Activated CD8-positive, alpha-beta memory T cell treated with anti-CD3 and anti-CD28 coated beads, Interleukin-2, amount 50 U/mL, for 24 hours (primary cell): ENCODE data around the gene TIGD1.

Experiments
- DNase-seq: peaks from one replicate; pipeline ENCODE4 v3.0.0-alpha.2; 2020; ENCODE audit errors: extremely low read depth

TIGD1 gene

DNA sequence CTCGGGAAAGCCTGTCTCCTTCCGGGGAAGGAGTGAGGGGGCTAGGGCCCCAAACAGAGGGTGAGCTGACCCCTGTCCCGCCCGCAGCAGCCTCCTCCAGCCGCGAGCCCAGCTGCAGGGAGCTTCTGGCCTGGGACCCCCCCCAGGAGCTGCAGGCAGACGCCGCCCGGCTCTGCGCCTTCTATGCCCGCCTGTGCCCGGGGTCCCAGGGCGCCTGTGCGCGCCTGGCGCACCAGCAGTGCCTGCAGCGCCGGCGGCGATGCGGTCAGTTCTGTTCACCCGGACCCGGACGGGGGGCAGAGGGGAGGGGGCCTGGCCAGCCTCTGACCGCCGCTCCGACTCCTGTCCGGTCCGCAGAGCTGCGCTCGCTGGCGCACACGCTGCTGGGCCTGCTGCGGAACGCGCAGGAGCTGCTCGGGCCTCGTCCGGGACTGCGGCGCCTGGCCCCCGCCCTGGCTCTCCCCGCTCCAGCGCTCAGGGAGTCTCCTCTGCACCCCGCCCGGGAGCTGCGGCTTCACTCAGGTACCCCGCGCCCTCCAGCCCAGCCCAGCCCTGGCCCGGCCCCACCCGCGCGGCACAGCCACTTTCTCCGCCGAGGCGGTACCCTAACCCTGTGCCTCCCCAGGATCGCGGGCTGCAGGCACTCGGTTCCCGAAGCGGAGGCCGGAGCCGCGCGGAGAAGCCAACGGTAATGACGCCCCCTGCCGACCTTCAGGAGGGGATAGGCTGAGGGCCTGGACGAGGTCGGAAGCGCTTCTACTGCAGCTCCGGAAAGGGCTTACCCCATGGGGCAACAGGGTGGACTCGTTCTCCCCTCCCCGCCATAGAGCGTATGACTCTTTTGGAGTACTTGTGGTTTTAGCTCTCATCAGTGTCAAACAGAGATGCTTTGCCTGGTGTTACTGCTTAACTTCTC lies 26.4 kb downstream of the TIGD1 start:
- no peak for DNase-seq

DNA sequence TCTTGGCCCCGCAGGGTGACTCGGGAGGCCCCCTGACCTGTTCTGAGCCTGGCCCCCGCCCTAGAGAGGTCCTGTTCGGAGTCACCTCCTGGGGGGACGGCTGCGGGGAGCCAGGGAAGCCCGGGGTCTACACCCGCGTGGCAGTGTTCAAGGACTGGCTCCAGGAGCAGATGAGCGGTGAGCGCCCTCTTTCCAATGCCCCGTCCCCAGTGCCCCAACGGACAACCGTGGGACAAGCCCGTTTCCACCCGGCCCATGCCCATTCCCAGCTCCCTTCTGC lies 27.0 kb downstream of the TIGD1 start:
- no peak for DNase-seq

DNA sequence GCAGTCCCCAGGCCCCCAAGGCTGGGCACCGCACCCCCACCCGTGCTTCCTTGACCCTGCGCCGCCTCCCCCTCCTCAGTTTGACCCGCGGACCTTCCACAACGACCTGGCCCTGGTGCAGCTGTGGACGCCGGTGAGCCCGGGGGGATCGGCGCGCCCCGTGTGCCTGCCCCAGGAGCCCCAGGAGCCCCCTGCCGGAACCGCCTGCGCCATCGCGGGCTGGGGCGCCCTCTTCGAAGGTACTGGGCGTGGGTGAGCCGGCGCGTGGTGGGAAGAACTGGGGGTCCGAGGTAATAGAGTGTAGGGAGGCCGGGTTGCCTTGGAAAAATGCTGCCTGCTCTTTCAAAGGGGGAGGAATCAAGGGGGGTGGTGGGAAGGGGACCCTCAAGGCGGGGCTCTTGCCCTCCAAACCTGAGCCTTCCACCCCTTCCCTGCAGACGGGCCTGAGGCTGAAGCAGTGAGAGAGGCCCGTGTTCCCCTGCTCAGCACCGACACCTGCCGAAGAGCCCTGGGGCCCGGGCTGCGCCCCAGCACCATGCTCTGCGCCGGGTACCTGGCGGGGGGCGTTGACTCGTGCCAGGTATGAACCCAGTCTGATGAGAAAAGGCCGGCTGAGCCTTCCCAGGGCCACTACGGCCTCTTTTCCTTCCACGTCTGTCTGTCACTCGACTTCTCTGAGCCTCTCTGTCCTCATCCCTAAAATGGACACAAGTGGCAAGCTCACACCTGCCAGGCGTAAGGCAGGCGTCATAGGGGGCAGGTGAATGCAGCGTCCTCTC lies 27.5 kb downstream of the TIGD1 start:
- DNase-seq = no peak

GRCh38 chr2:232521959-232522622 lies 28.3 kb downstream of the TIGD1 start:
- DNase-seq = no peak

- no peak for DNase-seq
These were observed 29.3 kb downstream of the TIGD1 start for GRCh38 chr2:232521098-232521497.

DNA sequence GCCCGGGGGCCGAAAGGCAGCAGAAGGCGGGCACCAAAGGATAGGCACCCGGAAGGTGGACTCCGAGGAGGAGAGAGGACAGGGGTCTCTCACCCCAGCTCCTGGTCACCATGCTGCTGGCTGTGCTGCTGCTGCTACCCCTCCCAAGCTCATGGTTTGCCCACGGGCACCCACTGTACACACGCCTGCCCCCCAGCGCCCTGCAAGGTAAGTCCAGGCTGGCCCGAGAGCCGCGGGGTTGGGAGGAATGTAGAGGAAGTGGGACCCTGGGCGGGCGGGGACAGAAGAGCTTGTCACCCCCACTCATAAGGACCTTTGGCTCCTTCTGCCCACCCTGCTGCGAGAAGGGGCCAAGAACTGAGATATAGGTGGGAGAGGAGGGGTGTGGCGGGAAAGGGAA lies 29.9 kb downstream of the TIGD1 start:
- DNase-seq = no peak

DNA sequence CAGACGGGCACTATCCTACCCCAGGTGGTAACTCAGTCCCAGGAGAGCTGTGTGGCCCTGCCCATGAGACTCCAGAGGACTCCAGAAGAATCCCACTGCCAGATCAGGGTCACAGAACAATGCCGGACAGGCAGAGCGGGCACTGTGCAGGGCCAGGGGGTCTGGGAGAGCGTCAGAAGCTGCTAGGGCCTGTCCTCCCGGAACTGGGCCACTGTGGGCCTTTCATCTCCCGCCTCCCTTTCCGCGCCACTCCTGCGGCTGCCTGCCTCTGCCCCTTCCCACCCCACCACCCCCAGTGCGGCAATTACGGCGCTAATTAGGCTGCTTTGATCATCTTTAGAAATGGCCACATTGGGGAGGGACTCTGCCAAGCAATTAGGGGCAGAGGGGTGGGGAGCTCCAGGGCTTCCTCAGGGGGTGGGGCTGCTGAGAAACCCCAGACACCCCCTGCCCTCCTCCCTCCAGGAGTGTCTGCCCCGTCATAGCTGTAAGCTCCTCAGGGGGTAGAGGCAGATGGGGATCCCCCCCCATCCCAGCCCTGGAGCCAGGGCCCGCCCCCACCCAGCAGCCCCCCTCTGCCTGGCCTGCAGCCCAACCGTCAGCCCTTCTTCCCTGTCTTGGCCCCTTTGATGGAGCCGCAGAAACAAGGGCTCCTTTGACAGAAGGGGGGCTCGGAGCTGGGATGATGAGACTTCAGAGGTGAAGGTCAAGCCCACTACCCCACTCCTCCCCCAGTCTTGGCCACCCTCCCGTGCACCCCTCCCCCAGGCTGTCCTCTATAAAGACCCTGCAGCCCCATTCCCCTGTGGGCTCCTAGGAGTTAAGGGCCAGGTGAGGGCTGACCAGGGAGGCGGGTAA lies 30.5 kb downstream of the TIGD1 start, which contains the start of gene PRSS56:
PRSS56 (plus strand) TSS at position 808 of the 858 bp plus-strand sequence. CDS start 211 bp downstream, outside the sequence.
- no peak for DNase-seq

DNA sequence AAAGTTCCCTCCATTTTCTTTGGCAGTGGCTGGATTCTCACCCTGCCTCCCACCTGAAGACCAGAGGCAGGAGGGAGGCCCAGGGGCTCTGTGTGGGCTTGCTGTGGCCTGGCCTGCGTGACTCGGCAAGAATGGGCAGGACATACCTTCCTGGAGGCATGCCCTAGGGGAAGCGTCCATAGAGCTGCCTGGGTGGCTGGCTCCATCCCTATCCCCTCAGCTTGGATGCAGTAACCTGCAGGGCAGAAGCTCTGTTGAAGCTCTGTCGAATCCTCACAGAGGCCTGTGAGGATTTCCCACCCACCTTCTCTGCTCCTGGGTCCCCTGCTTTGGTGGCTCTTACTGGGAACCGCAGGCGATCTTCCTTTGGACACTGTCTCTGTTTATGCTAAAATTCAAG lies 31.5 kb downstream of the TIGD1 start:
- DNase-seq = no peak

GRCh38 chr2:232516551-232516950 lies 33.8 kb downstream of the TIGD1 start:
- DNase-seq = no peak

DNA sequence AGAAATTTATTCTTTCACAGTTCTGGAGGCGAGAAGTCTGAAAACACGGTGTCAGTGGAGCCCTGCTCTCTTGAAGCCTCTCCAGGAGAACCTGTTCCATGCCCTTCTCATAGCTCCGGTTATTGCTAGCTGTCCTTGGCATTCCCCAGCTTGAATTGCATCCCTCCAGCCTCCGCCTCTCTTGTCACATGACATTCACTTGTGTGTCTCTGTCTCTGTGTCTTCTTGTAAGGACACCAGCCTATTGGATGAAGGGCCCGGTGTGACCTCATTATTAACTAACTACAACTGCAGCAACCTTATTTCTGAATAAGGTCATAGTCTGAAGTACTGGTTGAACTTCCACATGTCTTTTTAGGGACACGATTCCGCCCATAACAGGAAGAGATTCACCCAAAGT lies 34.7 kb downstream of the TIGD1 start:
- no peak for DNase-seq

- DNase-seq = no peak
These were observed 37.0 kb downstream of the TIGD1 start for GRCh38 chr2:232513353-232513752.

GRCh38 chr2:232512602-232513001 lies 37.8 kb downstream of the TIGD1 start:
- no peak for DNase-seq

- no peak for DNase-seq
These were observed 38.9 kb downstream of the TIGD1 start for GRCh38 chr2:232511336-232511890.

DNA sequence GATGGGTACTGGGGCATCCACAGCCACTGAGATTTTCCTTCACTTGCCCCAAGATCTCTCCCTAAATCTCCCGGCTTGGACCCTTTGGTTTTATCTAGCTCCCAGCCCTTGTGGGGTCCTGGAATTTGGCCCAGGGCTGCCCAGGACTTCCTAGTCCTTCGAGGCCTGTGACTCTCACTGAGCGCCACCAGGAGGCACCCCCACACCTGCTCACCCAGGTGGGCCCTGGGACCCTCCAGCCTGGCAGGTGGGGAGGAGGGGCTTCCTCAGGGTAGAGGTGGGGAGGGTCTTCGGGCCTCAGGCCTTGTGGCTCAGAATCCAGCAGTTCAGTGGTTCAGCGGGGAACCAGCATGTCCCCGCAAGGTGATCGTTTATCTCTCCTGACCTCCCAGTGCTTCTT lies 42.1 kb downstream of the TIGD1 start:
- no peak for DNase-seq

DNA sequence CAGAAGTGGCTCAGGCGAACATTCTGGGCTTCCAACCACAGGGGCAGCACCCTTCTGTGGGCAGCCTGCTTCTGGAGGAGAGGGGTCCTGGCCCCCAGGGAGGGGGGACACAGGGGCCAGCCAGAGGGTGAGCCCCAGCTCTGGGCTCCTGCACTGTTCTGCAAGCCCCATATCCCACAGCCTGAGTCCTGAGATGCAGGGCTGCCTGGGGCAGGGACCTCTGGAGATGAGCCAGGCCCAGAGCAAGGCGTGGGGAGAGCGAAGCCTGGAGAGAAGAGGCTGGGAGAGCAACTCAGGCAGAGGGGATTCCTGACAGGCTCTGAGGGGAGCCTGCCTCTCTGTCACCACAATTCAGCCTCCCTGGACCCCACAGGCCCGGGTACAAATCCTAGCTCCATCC lies 43.6 kb downstream of the TIGD1 start:
- no peak for DNase-seq

DNA sequence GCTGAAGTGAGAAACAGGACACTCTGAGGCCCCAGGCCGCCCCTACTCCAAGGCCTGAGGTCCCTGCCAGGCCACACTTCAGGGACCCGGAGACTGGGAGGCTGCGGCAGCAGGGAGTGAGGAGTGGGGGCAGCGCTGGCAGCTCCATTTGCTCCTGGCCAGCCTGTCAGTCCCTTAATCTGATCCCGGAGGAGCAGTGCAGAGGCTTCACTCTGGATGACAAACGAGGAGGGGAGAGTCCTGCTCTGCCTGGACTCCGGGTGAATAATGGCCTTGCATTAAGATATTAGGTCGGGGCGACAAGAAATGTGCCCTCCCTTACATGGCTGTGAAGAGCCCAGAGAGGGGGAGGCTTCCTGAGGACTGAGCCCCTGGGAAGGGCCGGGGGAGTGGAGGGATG lies 44.5 kb downstream of the TIGD1 start:
- no peak for DNase-seq

GRCh38 chr2:232504438-232504837 lies 45.9 kb downstream of the TIGD1 start:
- DNase-seq = no peak

- no peak for DNase-seq
These were observed 46.5 kb downstream of the TIGD1 start for GRCh38 chr2:232503809-232504323.

- no peak for DNase-seq
These were observed 47.2 kb downstream of the TIGD1 start for GRCh38 chr2:232502911-232503808.

DNA sequence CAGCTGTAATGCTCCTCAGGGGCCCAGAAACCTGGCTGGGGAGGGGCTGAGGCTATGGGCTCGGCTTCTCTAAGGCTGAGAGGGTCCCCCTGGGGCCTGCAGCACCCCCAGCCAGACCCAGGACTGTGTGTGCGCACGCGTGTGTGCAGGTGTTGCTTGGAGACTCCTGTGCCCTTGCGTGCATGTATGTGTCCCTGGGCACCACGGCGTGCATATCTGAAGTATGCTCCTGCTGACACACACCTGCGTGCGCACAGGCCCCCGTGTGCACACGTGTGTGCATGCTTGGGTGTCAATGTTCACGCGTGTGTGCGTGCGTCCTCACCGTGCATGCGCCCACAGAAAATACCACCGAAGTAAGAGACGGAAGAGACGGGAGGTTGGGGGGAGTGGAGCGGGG lies 47.8 kb downstream of the TIGD1 start:
- no peak for DNase-seq
